Fibroblast of lung (primary cell): ENCODE measurements around the gene VENTX. TPM values are rescaled to one million over a fixed set of nuclear protein-coding genes. Genes with fewer than 3 reads are reported as not detected.

ENCODE experiments used
- DNase-seq, 2 donors: peaks; one replicate each; pipeline versions ENCODE4 v3.0.0 to v3.0.0-alpha.2; 2010; ENCODE audit warnings: low read depth in 2 of 2
- H2AFZ ChIP-seq: 2 replicates; pipeline ENCODE4 v1.5.1; 2012; ENCODE audit warnings: low read length, control low read depth, inconsistent platforms
- H3K27ac ChIP-seq: 2 replicates; pipeline ENCODE4 v1.5.1; 2011; ENCODE audit warnings: low read length, control low read depth; ENCODE audit not compliant: insufficient read depth
- H3K27me3 ChIP-seq: 2 replicates; pipeline ENCODE4 v1.5.1; 2011; ENCODE audit warnings: mild to moderate bottlenecking, low read length; ENCODE audit not compliant: control insufficient read depth, insufficient read depth
- H3K36me3 ChIP-seq: 2 replicates; pipeline ENCODE4 v1.5.1; 2011; ENCODE audit warnings: low read length; ENCODE audit not compliant: control insufficient read depth, insufficient read depth
- H3K4me1 ChIP-seq: 2 replicates; pipeline ENCODE4 v1.5.1; 2011; ENCODE audit warnings: low read length; ENCODE audit not compliant: control insufficient read depth, insufficient read depth; ENCODE audit errors: extremely low read depth
- H3K4me2 ChIP-seq: 2 replicates; pipeline ENCODE4 v1.5.1; 2011; ENCODE audit warnings: low read length, control low read depth; ENCODE audit not compliant: insufficient read depth; ENCODE audit errors: extremely low read depth
- H3K4me3 ChIP-seq, 4 experiments: fragments of 200-600 bp in 1 of 4; sonication (generic) in 1 of 4; replicated peaks in 1 of 4; 2 replicates each; pipeline ENCODE4 v1.5.1; 2011 to 2016; ENCODE audit warnings: low read length in 4 of 4, low read depth in 3 of 4, mild to moderate bottlenecking in 3 of 4, control low read depth in 2 of 4, inconsistent platforms in 1 of 4, mixed read lengths in 1 of 4; ENCODE audit not compliant: insufficient read depth in 1 of 4; ENCODE audit errors: control extremely low read depth in 1 of 4
- H3K79me2 ChIP-seq: 2 replicates; pipeline ENCODE4 v1.5.1; 2012; ENCODE audit warnings: mild to moderate bottlenecking, low read length, inconsistent platforms; ENCODE audit not compliant: control insufficient read depth, insufficient read depth
- H3K9ac ChIP-seq: 2 replicates; pipeline ENCODE4 v1.5.1; 2011; ENCODE audit warnings: mild to moderate bottlenecking, low read length, control low read depth; ENCODE audit not compliant: insufficient read depth
- H3K9me3 ChIP-seq: 2 replicates; pipeline ENCODE4 v1.5.1; 2012; ENCODE audit warnings: low read depth, low read length; ENCODE audit not compliant: control insufficient read depth, insufficient read depth
- H4K20me1 ChIP-seq: 2 replicates; pipeline ENCODE4 v1.5.1; 2011; ENCODE audit warnings: low read length; ENCODE audit not compliant: control insufficient read depth, insufficient read depth; ENCODE audit errors: extremely low read depth
- EZH2 ChIP-seq: IDR thresholded peaks from 2 replicates; pipeline ENCODE4 v1.5.1; 2012; ENCODE audit warnings: low read length, control low read depth, mild to moderate bottlenecking; ENCODE audit errors: missing control alignments
- polyA plus RNA-seq, 2 donors: library from polyadenylated mRNA; depleted of rRNA in 1 of 2; stranded (reverse) in 1 of 2; unstranded in 1 of 2; fragments of >200 nt; gene quantifications; 2 replicates each; pipeline ENCODE4 v1.2.1, GENCODE V29; 2011 to 2012; ENCODE audit warnings: missing spikeins in 1 of 2
- total RNA-seq: library from RNA; depleted of rRNA; stranded (reverse); fragments of >200 nt; gene quantifications from 2 replicates; pipeline ENCODE4 v1.2.1, GENCODE V29; 2014
- TF ChIP-seq, protein P1 (sequence below), 2 donors: IDR thresholded peaks in 1 of 2; conservative IDR thresholded peaks in 1 of 2; 1 replicate in 1 of 2; 2 replicates in 1 of 2; pipeline ENCODE4 v1.5.1; 2011 to 2012; ENCODE audit warnings: low read length in 2 of 2, control low read depth in 1 of 2, inconsistent platforms in 1 of 2, low read depth in 1 of 2, mild to moderate bottlenecking in 1 of 2

Gene VENTX
- total and polyA plus RNA-seq, 2 donors (not counting 1 experiment from before 2014, with no cell fraction given), result not detected

GRCh38 chr10:133198206-133198605 lies 39.4 kb upstream of the VENTX start:
- Histone ChIP-seq H3K27ac (no peak overlapping the region), H3K4me1 (no peaks in the 10 kb centered on the region), H3K4me2 (no peak overlapping the region), H3K36me3 (no peaks in the 10 kb centered on the region), H4K20me1 (no peaks in the 10 kb centered on the region), H3K79me2 (no peaks in the 10 kb centered on the region), H3K9me3 (no peaks in the 10 kb centered on the region), H3K4me3 (no peak overlapping the region), H3K9ac (no peak overlapping the region), H2AFZ (no peak overlapping the region), H3K27me3 (no peaks in the 10 kb centered on the region)
- TF ChIP-seq, protein P1, sequence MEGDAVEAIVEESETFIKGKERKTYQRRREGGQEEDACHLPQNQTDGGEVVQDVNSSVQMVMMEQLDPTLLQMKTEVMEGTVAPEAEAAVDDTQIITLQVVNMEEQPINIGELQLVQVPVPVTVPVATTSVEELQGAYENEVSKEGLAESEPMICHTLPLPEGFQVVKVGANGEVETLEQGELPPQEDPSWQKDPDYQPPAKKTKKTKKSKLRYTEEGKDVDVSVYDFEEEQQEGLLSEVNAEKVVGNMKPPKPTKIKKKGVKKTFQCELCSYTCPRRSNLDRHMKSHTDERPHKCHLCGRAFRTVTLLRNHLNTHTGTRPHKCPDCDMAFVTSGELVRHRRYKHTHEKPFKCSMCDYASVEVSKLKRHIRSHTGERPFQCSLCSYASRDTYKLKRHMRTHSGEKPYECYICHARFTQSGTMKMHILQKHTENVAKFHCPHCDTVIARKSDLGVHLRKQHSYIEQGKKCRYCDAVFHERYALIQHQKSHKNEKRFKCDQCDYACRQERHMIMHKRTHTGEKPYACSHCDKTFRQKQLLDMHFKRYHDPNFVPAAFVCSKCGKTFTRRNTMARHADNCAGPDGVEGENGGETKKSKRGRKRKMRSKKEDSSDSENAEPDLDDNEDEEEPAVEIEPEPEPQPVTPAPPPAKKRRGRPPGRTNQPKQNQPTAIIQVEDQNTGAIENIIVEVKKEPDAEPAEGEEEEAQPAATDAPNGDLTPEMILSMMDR (conservative IDR thresholded peaks at IDR 0.05 in 1 of 2, IDR thresholded peaks at IDR 0.05 in 1 of 2; ENCODE audit: low read depth in 1 of 2, low read length in 2 of 2), result no peak
- no peak for TF ChIP-seq EZH2
- DNase-seq, result no peak

DNA sequence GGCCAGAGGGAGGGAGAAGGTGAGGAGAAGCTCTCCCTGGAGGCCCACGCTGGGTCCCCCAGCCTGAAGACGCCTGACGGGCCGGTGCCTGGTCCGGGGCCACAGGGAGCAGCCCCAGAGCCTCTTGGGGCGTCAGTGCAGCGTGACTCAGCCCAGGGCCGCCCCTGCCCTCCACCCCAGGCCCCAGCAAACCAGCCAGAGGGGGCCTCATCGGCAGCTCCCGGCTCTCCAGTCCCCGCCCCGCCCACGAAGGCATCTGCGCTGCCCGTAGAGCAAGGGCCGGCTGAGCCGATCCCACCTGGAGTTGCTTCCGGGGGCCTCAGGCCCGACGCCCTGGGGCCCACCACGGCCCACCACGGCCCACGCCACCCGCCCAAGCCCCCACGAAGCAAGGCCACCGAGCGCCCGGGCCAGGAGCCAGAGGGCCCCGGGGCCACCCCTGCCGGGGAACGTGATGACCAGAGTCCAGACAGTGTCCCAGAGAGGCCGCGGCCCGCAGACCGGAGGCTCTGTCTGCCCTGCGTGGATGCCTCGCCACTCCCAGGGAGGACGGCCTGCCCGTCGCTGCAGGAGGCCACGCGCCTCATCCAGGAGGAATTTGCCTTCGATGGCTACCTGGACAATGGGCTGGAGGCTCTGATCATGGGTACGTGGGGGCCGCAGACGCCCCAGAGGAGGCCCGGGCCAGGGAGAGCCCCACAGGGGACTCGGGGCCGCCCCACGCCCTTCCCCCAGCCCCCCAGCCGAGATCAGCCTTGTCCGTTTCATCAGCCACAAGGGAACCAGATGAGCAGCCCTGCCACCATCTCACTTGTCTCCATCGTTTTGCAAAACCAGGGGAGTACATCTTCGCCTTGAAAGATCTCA lies 38.8 kb upstream of the VENTX start:
- TF ChIP-seq, protein P1 (conservative IDR thresholded peaks at IDR 0.05 in 1 of 2, IDR thresholded peaks at IDR 0.05 in 1 of 2; ENCODE audit: low read depth in 1 of 2, low read length in 2 of 2), result no peak
- no peak for TF ChIP-seq EZH2
- H3K9ac ChIP-seq, result no peak overlapping the region
- H3K9me3 ChIP-seq, result no peaks in the 10 kb centered on the region
- no peak overlapping the region for H2AFZ ChIP-seq
- H3K27me3 ChIP-seq, result no peaks in the 10 kb centered on the region
- DNase-seq, result no peak
- no peak overlapping the region for H3K4me2 ChIP-seq
- no peaks in the 10 kb centered on the region for H3K79me2 ChIP-seq
- no peaks in the 10 kb centered on the region for H3K4me1 ChIP-seq
- H3K27ac ChIP-seq, result no peak overlapping the region
- no peaks in the 10 kb centered on the region for H4K20me1 ChIP-seq
- H3K4me3 ChIP-seq, result no peak overlapping the region
- H3K36me3 ChIP-seq, result no peaks in the 10 kb centered on the region

GRCh38 chr10:133199488-133199885 lies 38.2 kb upstream of the VENTX start:
- no peaks in the 10 kb centered on the region for H4K20me1 ChIP-seq
- H3K79me2 ChIP-seq, result no peaks in the 10 kb centered on the region
- no peak overlapping the region for H3K9ac ChIP-seq
- no peak overlapping the region for H3K27ac ChIP-seq
- no peak overlapping the region for H3K4me2 ChIP-seq
- no peak for DNase-seq
- H2AFZ ChIP-seq, result no peak overlapping the region
- TF ChIP-seq, protein P1 (conservative IDR thresholded peaks at IDR 0.05 in 1 of 2, IDR thresholded peaks at IDR 0.05 in 1 of 2; ENCODE audit: low read depth in 1 of 2, low read length in 2 of 2), result no peak
- TF ChIP-seq EZH2, result no peak
- H3K9me3 ChIP-seq, result no peaks in the 10 kb centered on the region
- H3K27me3 ChIP-seq, result no peaks in the 10 kb centered on the region
- no peaks in the 10 kb centered on the region for H3K36me3 ChIP-seq
- H3K4me1 ChIP-seq, result no peaks in the 10 kb centered on the region
- no peak overlapping the region for H3K4me3 ChIP-seq
